NCI-H460 (cell line): ENCODE results near the gene PAK4. TPM values are rescaled to one million over a fixed set of nuclear protein-coding genes. Genes with fewer than 3 reads are reported as not detected.

Experiments used
- DNase-seq: peaks from one replicate; pipeline ENCODE4 v3.0.0-alpha.2; 2016; ENCODE audit warnings: low read depth; ENCODE audit errors: extremely low read depth
- total RNA-seq: library from RNA; depleted of rRNA; stranded (reverse); fragments of >200 nt; shearing (Covaris generic); gene quantifications from 2 replicates; pipeline ENCODE4 v1.2.3, GENCODE V29; 2014

Gene PAK4
- total RNA-seq, 1 experiment from 2014 or later: 4.4 TPM

DNA sequence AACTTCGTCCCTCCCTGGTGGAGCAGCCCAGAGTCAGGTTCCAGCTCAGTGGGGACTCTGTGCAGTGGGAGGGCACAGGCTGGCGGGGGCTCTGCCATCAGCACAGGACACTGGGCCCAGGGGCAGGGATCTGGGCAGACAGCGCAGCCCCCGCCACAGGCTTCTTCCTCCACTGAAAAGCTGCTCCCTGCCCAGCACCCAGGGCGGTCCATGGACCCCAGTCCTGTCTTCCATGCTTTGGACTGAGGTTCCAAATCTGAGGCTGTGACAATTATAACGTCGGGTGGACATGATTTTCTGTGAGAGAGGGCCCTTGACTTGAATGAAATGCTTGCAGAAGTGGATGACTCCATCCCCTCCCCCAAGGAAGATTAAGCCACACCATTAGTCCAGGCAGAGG, 50.0 kb downstream of the PAK4 start:
- no peak for DNase-seq

DNA sequence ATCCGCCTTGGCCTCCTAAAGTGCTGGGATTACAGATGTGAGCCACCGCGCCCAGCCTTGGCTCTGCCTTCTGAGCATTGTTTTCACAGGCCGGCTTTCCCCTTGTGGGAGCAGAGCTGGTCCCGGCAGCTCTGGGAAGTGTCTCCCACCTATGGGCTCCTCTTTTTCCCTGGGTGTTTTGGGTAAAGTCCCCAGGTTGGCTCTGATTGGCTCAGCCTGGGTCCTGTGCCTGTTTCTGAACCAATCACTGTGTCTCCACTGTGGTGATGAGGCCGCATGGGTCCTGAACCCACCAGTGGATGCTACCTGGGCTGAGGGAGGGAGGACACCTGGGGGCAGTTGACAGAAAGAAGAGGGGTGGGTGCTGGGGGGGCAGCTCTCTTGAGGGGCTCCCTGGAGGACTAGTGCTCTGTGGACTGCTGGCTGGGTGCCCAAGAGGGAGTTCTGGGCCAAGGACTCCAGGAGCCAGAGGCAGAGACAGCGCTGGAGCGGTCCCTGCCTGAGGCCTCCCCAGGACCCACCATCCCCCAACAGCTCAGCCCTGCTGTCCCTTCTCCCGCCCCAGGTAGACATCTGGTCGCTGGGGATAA, 51.6 kb downstream of the PAK4 start:
- DNase-seq: no peak

DNA sequence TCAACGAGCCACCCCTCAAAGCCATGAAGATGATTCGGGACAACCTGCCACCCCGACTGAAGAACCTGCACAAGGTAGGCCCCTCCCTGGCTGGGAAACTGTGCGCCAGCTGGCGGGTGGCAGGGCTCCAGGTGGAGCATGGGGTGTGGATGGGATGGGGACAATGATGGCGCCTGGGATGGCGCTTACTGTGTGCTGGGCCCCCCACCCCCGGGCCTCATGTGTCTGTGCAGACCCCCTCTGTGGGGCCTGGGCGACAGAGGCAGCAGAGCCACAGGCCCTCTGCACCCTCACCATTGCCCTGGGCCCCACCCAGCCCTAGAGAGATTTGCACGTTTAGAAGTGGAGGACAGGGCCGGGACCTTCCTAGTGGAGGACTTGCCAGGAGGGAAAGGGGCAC, 52.1 kb downstream of the PAK4 start:
- DNase-seq: no peak

DNA sequence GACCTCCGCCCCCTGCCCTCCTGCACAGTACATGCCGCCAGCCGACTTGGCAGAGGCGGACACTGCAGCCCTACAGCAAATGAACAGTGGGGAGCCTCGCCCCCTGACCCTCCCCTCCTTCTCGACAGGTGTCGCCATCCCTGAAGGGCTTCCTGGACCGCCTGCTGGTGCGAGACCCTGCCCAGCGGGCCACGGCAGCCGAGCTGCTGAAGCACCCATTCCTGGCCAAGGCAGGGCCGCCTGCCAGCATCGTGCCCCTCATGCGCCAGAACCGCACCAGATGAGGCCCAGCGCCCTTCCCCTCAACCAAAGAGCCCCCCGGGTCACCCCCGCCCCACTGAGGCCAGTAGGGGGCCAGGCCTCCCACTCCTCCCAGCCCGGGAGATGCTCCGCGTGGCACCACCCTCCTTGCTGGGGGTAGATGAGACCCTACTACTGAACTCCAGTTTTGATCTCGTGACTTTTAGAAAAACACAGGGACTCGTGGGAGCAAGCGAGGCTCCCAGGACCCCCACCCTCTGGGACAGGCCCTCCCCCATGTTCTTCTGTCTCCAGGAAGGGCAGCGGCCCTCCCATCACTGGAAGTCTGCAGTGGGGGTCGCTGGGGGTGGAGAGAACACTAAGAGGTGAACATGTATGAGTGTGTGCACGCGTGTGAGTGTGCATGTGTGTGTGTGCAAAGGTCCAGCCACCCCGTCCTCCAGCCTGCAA, 52.9 kb downstream of the PAK4 start:
- DNase-seq: no peak

DNA sequence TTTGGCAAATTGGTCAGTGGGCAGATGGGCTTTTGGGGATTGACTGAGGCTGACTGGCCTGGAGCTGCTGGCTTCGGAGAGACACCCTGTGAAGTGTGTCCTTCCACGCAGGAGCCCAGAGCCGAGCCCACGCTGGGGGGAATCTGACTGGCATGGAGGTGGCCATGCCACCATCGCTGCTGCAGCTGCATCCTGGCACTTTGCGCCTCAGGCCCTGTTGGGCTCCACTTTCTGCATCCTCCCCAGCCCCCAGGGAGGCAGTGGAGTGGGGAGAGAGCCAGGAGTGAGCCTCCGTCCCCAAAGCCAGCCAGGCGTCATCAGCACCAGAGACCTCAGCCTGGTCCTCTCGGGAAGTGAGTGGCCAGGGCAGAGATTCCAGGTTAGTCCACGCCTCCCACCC, 54.2 kb downstream of the PAK4 start:
- no peak for DNase-seq

DNA sequence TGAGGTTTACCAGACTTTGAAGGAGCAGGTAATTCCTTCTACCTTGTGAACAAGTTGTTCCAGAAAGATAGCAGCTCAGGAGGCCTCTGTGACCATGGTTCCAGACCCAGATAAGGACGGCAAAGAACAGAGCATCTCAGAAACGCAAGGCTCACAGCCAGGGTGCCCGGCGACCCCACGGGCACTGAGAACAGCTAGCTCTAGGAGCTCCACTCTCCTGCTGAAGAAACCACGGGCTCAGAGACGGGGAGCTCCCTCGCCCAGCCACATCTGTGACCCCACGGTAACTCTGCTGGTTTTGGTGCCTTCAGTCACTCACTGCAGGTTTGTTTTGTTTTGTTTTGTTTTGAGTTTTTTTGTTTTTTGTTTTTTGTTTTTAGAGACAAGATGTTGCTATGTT, 55.2 kb downstream of the PAK4 start:
- no peak for DNase-seq

DNA sequence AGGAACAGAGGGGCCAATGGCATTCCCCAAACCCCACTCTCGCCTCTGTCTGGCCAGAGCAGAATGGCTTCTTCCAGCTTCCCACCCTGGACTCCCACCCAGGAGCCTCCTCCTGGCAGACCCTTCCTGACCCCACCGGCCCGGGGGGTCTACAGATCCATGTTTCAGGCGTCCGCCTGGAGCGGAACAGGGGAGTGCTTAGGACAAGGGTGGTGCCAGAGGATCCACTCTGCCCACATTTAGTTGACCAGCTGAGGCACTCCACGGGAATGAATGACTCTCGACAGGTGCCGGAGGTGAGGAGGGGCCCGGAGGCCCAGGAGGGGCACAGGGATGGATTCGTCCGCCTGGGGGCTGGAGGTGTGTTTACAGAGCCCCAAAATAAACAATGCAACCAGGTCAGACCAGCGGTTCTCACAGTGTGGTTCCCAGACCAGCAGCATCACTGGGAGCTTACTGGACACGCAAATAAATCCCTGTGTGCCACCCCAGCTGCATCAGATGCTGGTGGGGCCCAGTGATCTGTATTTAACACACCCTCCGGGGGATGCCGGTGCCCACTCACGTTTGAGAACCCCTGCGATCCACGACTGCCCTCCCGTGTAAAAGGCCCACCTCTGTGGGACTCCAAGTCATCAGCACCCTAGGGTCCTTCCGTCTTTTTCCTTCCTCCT, 56.1 kb downstream of the PAK4 start:
- no peak for DNase-seq

DNA sequence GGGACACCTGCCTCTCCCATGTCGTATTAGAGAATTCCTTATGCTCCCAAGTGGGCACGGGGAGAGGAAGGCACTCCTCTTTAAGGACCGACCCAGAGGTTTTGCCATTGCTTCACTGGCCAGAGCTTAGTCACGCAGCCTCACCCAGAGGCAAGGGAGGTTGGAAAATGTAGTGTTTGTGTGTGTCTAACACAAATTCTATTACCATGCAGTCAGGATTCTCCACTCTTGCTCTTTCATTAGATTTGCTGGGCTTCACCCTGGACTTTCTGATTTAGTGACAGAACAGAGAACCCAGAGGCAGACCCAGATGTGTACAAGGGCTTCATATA, 56.6 kb downstream of the PAK4 start:
- DNase-seq: no peak

DNA sequence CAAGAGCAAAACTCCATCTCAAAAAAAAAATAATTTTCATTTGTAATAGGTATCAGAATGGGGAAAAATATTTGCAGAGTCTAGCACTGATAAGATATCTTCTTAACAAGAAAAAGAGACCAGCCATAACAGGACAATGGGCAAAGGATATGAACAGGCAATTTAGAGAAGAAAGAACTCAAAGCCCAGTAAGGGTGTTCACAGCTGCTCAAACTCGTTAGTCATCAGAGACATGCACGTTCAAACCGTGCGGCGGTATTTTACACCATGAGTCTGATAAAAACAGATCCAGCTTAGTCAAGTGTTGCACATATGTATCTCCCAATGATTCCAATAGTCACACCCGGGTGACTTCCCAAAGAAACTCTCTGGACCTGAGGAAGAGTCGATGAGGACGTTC, 57.5 kb downstream of the PAK4 start:
- DNase-seq: no peak

DNA sequence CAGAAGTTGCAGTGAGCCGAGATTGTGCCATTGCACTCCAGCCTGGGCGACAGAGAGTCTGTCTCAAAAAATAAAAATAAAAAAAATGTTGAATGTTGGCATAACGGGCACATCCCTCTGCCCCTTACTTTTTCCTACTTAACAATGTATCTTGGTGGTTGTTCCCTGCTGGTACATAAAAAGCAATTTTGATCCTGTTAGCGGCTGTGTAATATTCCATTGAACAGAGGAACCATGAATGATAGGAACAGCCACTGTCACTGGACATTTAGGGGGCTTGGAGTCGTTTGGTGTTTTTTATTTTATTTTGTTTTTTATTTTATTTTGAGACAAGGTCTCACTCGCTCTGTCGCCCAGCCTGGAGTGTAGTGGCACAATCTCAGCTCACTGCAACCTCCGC, 60.8 kb downstream of the PAK4 start:
- no peak for DNase-seq

DNA sequence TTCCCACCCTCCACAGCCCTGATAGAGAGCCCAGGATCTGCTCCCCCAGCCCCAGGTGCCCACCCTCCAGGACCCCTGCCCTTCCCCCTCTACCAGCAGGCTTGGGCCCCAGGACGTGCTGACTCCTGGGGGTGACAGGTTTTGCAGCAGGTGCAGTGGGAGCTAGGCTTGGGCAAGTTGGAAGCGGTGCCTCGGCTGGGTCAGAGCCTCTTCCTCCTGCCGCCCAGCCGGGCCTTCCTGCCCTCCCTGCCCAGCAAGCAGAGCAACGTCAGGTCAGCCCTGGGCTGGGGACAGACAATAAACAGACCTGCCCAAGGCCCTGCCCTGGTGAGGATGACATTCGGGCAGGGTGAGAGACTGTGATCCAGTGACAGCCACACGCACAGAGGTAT, 62.0 kb downstream of the PAK4 start:
- DNase-seq: no peak

DNA sequence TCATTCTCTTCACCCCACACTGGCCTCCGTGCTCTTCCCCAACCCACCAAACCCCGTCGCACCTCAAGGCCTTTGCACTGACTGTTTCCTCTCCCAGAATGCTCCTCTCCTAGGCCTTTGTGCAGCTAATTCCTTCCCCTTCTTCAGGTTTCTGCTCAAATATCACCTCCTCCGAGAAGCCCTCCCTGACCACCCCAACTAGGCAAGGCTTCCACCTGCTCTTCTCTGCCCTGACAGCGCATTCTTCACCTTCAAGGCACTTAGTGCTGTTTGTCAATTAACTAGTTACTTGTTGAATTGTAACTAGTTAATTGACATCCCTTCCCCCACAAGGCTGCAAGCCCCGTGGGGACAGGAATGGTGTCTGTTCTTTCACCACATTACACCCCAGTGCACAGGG, 63.4 kb downstream of the PAK4 start:
- no peak for DNase-seq

DNA sequence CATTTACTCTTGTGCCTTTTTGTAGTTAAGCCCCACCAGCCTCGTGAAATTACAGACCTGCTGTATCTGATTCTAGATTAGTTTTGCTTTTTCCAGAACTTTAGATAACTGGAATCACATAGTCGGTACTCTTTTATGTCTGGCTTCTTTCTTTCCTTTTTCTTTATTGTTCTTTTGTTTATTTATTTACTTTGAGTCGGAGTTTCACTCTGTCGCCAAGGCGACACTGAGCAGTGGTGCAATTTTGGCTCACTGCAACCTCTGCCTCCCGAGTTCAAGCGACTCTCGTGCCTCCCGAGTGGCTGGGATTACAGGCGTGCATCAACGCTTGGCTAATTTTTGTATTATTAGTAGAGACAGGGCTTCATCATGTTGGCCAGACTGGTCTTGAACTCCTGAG, 65.2 kb downstream of the PAK4 start:
- no peak for DNase-seq

DNA sequence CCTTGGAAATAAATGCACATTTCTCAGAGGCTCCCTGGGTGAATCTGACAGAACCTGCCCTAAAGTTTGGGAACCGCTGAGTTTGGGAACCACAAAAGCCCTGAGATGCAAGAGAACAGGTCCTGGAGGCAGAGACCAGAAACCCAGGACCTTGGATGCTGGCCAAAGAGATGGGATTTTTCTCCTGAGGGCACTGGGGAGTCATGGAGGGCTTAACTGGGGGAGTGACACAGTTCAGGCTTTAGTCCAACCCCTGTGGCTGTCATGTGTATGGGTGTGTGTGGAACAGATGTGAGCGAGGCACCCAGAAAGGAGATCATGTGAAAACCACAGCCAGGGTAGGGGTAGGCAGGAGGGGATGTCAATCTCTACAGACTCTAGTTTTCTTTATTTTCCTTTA, 67.3 kb downstream of the PAK4 start:
- DNase-seq: no peak

DNA sequence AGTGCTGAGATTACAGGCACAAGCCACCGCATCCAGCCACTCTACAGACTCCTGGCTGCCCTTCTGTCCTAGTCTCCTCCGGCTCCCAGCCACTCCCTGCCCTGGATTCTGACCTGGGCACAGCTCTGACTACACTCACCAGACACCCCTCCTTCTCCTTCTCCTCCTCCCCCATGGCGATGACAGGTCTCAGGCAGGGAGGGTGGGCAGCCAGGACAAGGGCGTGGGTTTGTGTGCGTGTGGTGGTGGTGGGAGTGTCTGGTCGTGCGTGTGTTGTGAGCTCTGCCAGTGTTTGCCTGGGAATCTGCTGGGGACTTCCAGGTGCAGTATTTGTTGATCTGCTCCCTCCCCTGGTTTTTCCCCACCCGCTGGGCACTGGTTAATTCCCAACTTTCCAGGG, 68.2 kb downstream of the PAK4 start:
- no peak for DNase-seq

DNA sequence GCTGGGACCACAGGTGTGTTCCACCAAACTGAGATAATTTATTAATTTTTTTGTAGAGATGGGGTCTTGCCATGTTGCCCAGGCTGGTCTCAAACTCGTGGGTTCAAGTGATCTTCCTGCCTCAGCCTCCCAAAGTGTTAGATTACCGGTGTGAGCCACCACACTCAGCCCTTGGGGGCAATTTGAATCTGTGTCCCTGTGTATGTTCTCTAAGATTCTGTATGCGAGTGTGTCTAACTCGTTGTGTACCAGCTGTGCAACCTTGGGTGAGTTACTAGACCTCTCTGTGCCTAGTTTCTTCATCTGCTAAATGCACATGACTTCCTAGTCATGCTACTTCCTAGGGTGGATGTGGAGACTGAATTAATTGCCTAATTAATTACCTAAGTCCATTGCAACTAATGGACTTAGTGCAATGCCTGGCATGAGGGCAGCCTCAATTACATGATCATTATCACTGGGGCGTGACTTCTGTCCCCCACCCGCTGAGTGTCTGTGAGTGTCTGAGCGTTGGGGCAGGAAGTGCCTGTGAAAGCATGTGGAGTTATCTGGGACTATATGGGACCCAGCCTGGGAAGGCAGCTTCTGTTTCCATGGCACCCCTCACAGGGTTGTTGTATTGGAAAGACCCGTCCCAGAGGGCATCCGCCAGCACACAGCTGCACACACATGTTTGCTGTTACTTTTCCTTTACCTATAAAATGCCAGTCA, 69.4 kb downstream of the PAK4 start:
- no peak for DNase-seq

DNA sequence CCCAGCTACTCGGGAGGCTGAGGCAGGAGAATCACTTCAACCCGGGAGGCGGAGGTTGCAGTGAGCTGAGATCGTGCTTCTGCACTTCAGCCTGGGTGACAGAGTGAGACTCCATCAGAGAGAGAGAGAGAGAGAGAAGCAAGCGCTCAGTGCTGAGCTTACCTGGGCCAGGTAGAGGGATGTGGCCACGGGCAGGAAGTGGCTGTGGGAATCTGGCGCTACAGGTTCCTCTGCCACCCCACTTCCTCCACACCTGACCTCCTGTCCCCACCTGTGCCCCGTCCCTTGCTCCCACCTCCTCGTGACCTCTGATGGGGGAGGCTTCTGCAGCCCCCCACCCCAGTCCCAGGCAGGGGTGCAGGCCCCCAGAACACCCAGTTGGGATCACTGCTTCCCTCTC, 70.2 kb downstream of the PAK4 start:
- DNase-seq: no peak

DNA sequence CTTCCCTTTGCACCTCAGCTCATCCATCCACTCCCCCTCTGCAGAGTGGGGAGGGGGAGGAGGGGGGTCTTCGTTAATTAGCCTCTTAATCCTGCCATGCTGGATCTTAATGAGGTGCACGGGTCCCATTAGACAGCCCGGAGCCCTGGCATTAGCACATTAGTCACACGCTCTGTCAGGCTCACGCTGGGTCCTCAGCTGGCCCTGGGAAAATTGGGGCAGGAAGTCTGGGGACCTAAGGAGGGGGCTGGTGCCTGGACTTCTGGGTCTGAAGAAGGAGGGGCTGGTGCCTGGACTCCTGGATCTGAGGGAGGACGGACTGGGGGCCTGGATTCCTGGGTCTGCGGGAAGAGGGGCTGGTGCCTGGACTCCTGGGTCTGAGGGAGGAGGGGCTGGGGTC, 70.7 kb downstream of the PAK4 start:
- no peak for DNase-seq

DNA sequence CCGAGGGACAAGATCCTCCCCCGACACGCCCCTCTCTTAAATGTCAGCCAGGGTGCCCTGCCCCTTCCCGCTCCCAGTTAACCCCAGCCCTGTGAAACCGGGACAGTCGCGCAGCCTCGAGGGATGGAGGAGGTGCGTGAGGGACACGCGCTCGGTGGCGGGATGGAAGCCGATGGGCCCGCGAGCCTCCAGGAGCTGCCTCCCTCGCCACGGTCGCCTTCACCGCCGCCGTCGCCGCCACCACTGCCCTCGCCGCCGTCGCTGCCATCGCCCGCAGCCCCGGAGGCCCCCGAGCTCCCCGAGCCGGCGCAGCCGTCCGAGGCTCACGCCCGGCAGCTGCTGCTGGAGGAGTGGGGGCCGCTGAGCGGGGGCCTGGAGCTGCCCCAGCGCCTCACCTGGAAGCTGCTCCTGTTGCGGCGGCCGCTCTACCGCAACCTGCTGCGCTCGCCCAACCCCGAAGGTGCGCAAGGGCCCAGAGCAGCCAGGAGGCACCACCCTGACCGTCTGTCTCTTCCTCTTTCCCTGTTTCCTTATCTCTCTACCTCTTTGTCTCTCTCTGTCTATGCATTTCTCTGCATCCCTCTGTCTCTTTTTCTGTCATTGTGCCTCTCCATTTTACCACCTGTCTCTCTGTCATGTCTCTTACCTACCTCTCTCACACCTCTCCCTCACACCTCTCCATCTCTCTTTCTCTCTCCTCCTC, 71.4 kb downstream of the PAK4 start, which contains the start of gene NCCRP1:
NCCRP1 (plus strand) TSS at position 105 of the 703 bp plus-strand sequence; CDS start at position 124, 19 bp downstream.
- no peak for DNase-seq

DNA sequence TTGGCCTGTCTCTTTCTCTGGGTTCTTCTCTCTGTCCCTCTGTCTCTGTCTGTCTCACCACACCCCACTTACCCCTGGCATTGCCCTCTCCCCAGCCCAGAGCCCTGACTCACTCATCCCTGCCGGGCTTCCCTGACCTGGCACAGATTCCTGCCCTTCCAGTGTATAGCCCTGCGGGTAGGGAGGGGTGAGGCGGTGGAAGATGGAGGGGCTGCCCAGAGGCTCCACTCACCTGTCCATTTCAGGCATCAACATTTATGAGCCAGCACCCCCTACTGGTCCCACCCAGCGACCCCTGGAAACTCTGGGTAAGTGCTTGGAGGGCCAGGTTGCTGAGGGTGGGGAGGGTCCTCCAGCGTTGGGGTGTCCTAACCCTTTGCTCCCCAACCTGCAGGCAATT, 72.2 kb downstream of the PAK4 start:
- DNase-seq: no peak

DNA sequence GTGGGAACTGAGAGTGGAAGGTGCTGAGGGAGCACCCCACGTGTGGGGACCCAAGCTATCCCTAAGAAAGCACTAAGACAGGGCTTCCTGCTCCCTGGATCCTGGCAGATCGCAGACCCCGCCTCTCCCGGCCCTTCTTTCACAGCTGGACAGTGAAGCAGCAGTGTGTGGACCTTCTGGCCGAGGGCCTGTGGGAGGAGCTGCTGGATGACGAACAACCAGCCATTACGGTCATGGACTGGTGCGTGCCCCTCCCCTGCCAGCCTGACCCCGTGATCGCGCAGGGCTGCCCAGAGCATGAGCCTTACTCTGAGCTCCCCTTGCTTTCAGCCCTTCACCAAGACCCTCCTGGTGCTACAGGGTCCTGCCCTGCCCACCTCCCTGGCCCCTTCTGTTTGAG, 73.4 kb downstream of the PAK4 start:
- peak; percentile 28 for DNase-seq
